Hematopoietic multipotent progenitor cell (in vitro differentiated cells): Measurements from ENCODE around the gene R3HDM2. TPM values are rescaled to one million over a fixed set of nuclear protein-coding genes. Genes with fewer than 3 reads are reported as not detected.

Source experiments
- DNase-seq, 3 donors: peaks; one replicate each; pipeline ENCODE4 v3.0.0-alpha.2; 2011 to 2015; ENCODE audit warnings: low read depth in 2 of 3, low spot score in 2 of 3
- total RNA-seq: library from RNA; depleted of rRNA; stranded (reverse); fragments of >200 nt; gene quantifications from one replicate; pipeline ENCODE4 v1.2.3, GENCODE V29; 2012

R3HDM2 gene
- total RNA-seq, 1 donor, result 35.8 TPM

- no peak for DNase-seq
Measured at GRCh38 chr12:57244312-57244696, 186.5 kb downstream of the R3HDM2 start.

GRCh38 chr12:57243521-57244311 is 187.1 kb downstream of the R3HDM2 start:
- DNase-seq, result peak in 2 of 3 donors; percentile 73 to 85

- peak in 2 of 3 donors; percentile 67 to 76 for DNase-seq
Measured at GRCh38 chr12:57242691-57243454, 188.0 kb downstream of the R3HDM2 start.

GRCh38 chr12:57242329-57242690 is 188.5 kb downstream of the R3HDM2 start:
- no peak for DNase-seq

- no peak for DNase-seq
Measured at GRCh38 chr12:57241402-57242310, 189.2 kb downstream of the R3HDM2 start.

GRCh38 chr12:57240926-57241401 is 189.9 kb downstream of the R3HDM2 start:
- no peak for DNase-seq

GRCh38 chr12:57240066-57240921 is 190.5 kb downstream of the R3HDM2 start:
- no peak for DNase-seq

GRCh38 chr12:57239587-57240065 is 191.2 kb downstream of the R3HDM2 start:
- no peak for DNase-seq

- DNase-seq, result peak; percentile 82 to 88 (median 87)
Measured at GRCh38 chr12:57238854-57239554, 191.8 kb downstream of the R3HDM2 start.

- no peak for DNase-seq
Measured at GRCh38 chr12:57237932-57238853, 192.7 kb downstream of the R3HDM2 start.

GRCh38 chr12:57237596-57237931 is 193.3 kb downstream of the R3HDM2 start:
- no peak for DNase-seq

- DNase-seq, result no peak
Measured at GRCh38 chr12:57236925-57237595, 193.8 kb downstream of the R3HDM2 start.

GRCh38 chr12:57236201-57236924 is 194.5 kb downstream of the R3HDM2 start:
- DNase-seq, result peak in 1 of 3 donors; percentile 52

- DNase-seq, result no peak
Measured at GRCh38 chr12:57235728-57236131, 195.1 kb downstream of the R3HDM2 start.

- DNase-seq, result no peak
Measured at GRCh38 chr12:57235017-57235727, 195.7 kb downstream of the R3HDM2 start.

- no peak for DNase-seq
Measured at GRCh38 chr12:57234571-57235016, 196.2 kb downstream of the R3HDM2 start.
